Measurements from ENCODE around the gene OR10A3.
"Not testable (repeated sequence)": the region's sequence is repeated elsewhere in the genome, so short reads cannot be mapped to it uniquely, and the experiment has no call there.

OR10A3 gene

GRCh38 chr11:7941608-7942007, at the start of gene OR10A3:
Gene OR10A3, minus strand, starts transcription at chr11:7941708. Its CDS starts 2,188 bp downstream, at chr11:7939520.
- DNase-seq (ENCODE audit: low spot score): no peak

- DNase-seq (ENCODE audit: low spot score): not testable (repeated sequence)
Measured at GRCh38 chr11:7987560-7987883, 46.0 kb upstream of the OR10A3 start.

- peak; percentile 99 for DNase-seq (ENCODE audit: low spot score)
Measured at GRCh38 chr11:7986768-7987559, 45.5 kb upstream of the OR10A3 start, which contains the start of gene EIF3F. Gene EIF3F, plus strand, starts transcription at chr11:7987337. Its CDS starts 16 bp downstream, at chr11:7987353.

DNA sequence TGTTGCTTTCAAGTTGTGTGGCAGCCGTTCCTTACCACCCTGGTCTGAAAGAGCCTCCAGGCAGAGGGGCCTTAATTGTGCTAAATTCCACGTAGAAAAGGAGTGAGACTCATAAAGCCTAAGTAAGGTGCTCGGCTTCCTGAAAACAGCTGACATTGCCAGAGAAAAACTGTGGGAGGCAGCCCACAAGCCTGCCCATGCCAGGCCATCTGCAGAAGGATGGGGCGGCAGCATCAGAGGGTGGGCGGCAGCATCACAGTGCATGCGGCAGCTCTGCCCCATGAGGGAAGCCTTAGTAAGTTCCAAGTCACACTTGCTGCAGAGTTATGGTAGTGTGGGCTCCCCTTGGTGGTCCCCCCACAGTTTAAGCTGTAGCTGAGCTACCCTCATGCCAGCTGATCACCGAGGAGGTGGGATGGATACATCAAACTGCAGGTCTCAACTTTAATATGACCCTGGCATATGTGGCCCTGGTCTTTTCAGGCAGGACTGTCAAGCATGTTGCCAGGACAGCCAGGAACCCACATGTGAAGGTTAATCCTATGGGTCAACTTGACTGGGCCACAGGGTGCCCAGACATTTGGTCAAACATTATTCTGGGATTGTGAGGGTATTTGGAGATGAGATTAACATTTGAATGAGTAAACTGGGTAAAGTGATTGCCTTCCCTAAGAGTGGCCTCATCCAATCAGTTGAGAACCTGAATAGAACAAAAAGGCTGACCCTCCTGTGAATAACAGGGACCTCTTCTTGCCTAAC, 42.5 kb upstream of the OR10A3 start:
- no peak for DNase-seq (ENCODE audit: low spot score)

DNA sequence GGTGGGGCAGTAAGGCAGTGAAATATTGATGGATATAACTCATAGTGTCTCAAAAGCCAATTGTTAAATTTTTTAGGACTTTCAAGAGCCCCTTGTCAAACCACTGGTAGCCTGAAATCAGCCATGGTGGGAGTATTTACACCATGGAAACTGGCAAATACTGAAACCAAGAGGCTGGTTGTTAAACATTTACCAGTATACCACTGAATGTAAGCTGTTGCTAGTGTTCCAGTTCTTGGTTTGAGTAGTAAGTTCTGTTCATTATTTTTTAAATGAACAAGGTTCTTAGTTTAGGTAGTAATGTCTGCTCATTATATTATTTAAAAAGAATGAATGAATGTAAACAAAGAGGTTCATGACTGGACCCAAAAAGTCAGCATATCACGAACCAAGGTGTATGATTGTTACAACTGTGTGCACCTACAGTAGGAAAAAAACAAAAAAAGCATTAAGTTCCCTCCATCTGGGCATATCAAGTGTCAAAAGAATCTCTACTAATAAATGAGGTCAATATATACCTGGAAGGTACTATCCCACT, 41.1 kb upstream of the OR10A3 start:
- DNase-seq (ENCODE audit: low spot score): no peak

- DNase-seq (ENCODE audit: low spot score): no peak
Measured at GRCh38 chr11:7981619-7982157, 40.2 kb upstream of the OR10A3 start.

GRCh38 chr11:7977232-7977917, 35.9 kb upstream of the OR10A3 start:
- DNase-seq (ENCODE audit: low spot score): no peak

- no peak for DNase-seq (ENCODE audit: low spot score)
Measured at GRCh38 chr11:7974668-7975067, 33.2 kb upstream of the OR10A3 start.

DNA sequence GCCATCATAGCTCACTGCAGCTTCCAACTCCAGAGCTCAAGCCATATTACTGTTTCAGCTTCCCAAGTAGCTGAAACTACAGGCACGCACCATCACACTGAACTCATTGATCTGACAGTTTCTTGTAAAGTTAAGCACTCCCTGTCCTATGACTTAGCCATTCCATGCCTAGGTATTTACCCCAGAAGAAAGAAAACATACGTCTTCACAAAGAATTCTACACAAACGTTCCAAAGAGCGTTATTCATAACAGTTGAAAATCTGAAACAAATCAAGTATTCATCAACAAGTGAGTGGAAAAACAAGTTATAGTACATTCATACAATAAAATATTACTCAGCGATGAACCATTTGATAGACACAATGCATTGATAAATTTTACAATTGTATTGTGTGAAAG, 31.5 kb upstream of the OR10A3 start:
- no peak for DNase-seq (ENCODE audit: low spot score)

DNA sequence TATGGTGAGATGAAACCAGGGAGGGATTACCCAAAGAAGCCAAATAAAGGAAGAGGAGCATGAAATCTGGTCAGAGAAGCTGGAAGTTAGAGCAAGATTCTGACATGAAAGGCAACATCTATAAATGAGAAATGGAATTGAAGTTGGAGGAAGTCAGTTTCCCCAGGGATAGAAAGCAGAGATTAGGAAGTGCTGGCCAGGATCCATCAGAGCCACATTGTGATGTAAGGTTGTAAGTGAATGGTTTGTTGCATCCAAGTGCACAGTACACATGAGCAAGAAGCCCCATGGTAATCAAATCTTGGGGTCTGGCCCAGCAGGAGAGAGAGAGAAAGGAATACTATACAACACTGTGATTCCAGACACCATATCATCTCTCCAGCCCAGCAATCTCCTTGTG, 30.3 kb upstream of the OR10A3 start:
- DNase-seq (ENCODE audit: low spot score): no peak

DNA sequence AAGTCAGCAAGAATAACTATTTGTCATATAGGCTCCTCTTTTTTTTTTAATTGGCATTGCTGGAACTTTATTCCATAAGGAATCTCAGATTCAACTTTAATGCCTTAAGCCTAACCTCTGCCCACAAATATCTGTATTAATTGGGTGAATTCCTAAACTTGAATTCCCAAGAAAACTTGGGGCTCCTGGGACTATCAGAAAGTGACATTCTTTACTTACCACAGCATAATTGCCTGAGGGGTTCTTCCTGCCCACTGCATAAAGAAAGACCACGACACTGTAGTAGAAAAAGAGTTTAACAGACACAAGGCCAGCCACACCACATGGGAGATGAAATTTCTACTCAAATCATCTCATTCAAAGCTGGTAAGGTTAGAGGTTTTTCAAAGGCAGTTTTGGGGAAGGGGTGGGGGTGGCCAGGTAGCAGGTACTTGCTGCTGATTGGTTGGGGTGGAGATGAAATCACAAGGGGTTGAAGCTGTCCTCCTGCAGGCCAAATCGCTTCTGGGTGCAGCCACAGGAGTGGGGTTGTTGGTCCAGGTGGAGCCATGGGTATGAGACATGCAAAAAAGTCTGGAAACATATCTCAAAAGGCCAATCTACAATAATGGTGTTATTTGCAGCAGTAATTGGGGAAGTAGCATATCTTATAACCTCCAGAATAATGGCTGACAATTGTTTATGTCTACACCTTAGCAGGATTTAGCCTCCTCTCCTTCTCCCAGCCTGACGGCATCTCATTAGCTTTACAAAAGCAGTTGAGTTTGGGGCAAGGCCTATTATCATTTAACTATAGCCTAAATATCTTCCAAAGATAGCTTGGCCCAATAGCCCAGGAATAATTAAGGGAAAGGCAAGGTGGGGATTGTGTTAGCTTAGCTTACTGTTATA, 28.5 kb upstream of the OR10A3 start:
- DNase-seq (ENCODE audit: low spot score): no peak

DNA sequence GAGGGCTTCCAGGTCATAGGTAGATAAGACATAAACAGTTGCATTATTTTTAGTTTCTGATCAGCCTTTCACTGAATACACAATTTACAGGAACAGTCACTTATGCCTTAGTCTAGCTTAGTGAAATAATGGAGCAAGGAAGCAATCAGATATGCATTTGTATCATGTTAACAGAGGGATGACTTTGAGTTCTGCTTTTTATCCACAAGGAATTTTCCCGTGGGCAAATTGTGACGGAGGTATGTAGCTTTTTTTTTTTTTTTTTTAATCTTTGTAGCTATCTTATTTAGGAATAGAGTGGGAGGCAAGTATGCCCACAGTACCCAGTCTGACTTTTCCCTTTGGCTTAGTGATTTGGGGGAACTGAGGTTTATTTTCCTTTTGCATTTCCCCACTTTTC, 27.2 kb upstream of the OR10A3 start:
- DNase-seq (ENCODE audit: low spot score): no peak

- DNase-seq (ENCODE audit: low spot score): no peak
Measured at GRCh38 chr11:7967826-7968225, 26.3 kb upstream of the OR10A3 start.

GRCh38 chr11:7967097-7967496, 25.6 kb upstream of the OR10A3 start:
- DNase-seq (ENCODE audit: low spot score): no peak

GRCh38 chr11:7965386-7965785, 23.9 kb upstream of the OR10A3 start, which contains the start of gene NLRP10:
Gene NLRP10, minus strand, starts transcription at chr11:7965447. Its CDS starts 1,952 bp downstream, at chr11:7963495.
- no peak for DNase-seq (ENCODE audit: low spot score)

DNA sequence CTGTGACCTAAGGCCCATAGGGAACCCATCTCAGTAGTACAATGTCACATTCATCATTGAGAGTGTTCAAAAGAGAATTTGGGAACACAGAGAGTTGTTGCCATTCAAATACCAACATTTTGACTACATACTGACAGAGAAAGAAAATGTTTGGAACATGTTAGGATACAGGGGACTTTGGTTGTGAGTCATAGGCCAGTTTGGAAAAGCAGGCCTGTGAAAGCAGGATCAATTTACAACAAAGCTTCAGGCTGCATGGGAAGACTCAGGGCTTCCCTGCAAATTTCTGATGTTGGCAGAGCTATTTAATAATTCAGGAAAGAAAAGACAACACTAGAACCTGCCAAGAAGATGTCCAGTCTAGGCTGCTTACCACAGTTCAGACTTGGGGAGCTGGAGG, 23.4 kb upstream of the OR10A3 start:
- no peak for DNase-seq (ENCODE audit: low spot score)

GRCh38 chr11:7964261-7964660, 22.8 kb upstream of the OR10A3 start:
- no peak for DNase-seq (ENCODE audit: low spot score)

- no peak for DNase-seq (ENCODE audit: low spot score)
Measured at GRCh38 chr11:7955191-7955590, 13.7 kb upstream of the OR10A3 start.

DNA sequence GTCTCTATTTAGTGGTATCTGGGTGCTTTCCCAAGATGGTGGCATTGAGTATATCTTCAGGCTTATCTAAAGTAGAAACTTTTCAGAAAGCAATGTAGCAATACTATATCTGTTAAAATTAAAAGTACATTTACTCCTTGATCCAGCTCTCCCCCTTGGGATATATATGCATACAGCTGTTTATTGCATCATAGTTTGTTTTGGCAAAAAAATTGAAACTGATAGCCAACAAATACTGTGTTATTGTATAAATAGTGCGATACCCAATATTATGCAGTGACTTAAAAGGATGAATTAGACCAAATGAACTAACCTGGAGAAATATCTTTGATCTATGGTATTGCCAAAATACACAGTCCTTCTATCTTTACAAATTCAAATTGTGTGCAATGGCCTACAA, 8.4 kb upstream of the OR10A3 start:
- DNase-seq (ENCODE audit: low spot score): no peak

GRCh38 chr11:7944123-7944522, 2.6 kb upstream of the OR10A3 start:
- DNase-seq (ENCODE audit: low spot score): no peak

GRCh38 chr11:7941146-7941545, 362 bp downstream of the OR10A3 start:
- no peak for DNase-seq (ENCODE audit: low spot score)

Data from CD4-positive, alpha-beta T cell treated with Interleukin-2 at 100 ng/mL for 4 hours (primary cell).